ENCODE measurements around the gene TMEM209. TPM values are rescaled to one million over a fixed set of nuclear protein-coding genes. Genes with fewer than 3 reads are reported as not detected.
"Not testable (repeated sequence)": the region's sequence is repeated elsewhere in the genome, so short reads cannot be mapped to it uniquely, and the experiment has no call there.

TMEM209 gene
- total and polyA plus RNA-seq, 12 donors, result 6.0 to 77.1 (median 35.9) TPM

GRCh38 chr7:130127821-130128317 is 77.3 kb downstream of the TMEM209 start:
- Histone ChIP-seq H3K36me3 (replicated peaks in 1 of 2) (peaks cover 0 to 73% of the 10 kb centered on the region in 2 donors), H3K27me3 (no peaks in the 10 kb centered on the region), H3K9me3 (replicated peaks in 1 of 3) (no peaks in the 10 kb centered on the region), H3K4me3 (no peak overlapping the region), H3K4me1 (replicated peaks in 1 of 2) (peaks cover 9 to 13% of the 10 kb centered on the region in 2 donors), H3K27ac (peak overlapping the region in 3 of 5 donors; percentile 1 to 58 (median 15))
- no peak for TF ChIP-seq CTCF (IDR thresholded peaks at IDR 0.05)
- TF ChIP-seq POLR2A (IDR thresholded peaks at IDR 0.05), result no peak
- DNase-seq, result no peak
- WGBS, 4 donors, result 4 to 25% (median 18%) methylated on average over 1 of the region's 1 CpG
- intact Hi-C loops (cut with DNase I), result no loop called here

- Histone ChIP-seq H3K27me3 (no peaks in the 10 kb centered on the region), H3K27ac (peak overlapping the region in 3 of 5 donors; percentile 1 to 58 (median 15)), H3K4me1 (replicated peaks in 1 of 2) (peaks cover 9 to 13% of the 10 kb centered on the region in 2 donors), H3K36me3 (replicated peaks in 1 of 2) (peaks cover 0 to 76% of the 10 kb centered on the region in 2 donors), H3K4me3 (no peak overlapping the region), H3K9me3 (replicated peaks in 1 of 3) (no peaks in the 10 kb centered on the region)
- DNase-seq, result no peak
- TF ChIP-seq POLR2A (IDR thresholded peaks at IDR 0.05) (no peak), CTCF (IDR thresholded peaks at IDR 0.05) (no peak)
- WGBS, 4 donors, result 68 to 80% (median 78%) methylated on average over 2 of the region's 2 CpGs
- intact Hi-C loops (cut with DNase I), result no loop called here
Observed at GRCh38 chr7:130127404-130127803, 77.8 kb downstream of the TMEM209 start.

GRCh38 chr7:130126840-130127239 is 78.4 kb downstream of the TMEM209 start:
- intact Hi-C loops (cut with DNase I); DNase-seq; H3K9me3 ChIP-seq (replicated peaks in 1 of 3); H3K4me3 ChIP-seq; H3K27me3 ChIP-seq: not testable (repeated sequence)
- Histone ChIP-seq H3K27ac (peak overlapping the region in 1 of 5 donors; percentile 15), H3K4me1 (replicated peaks in 1 of 2) (peaks cover 9 to 13% of the 10 kb centered on the region in 2 donors), H3K36me3 (replicated peaks in 1 of 2) (peaks cover 0 to 78% of the 10 kb centered on the region in 2 donors)
- WGBS, 4 donors, result 97 to 100% (median 98%) methylated on average over 3 of the region's 3 CpGs

- Histone ChIP-seq H3K4me3 (no peak overlapping the region), H3K27me3 (no peaks in the 10 kb centered on the region), H3K36me3 (replicated peaks in 1 of 2) (peaks cover 0 to 56% of the 10 kb centered on the region in 2 donors), H3K9me3 (replicated peaks in 1 of 3) (no peaks in the 10 kb centered on the region), H3K27ac (no peak overlapping the region), H3K4me1 (replicated peaks in 1 of 2) (peaks cover 9 to 13% of the 10 kb centered on the region in 2 donors)
- no peak for TF ChIP-seq CTCF (IDR thresholded peaks at IDR 0.05)
- no peak for DNase-seq
- intact Hi-C loops (cut with DNase I), result no loop called here
- 80 to 88% (median 86%) methylated on average over 2 of the region's 2 CpGs for WGBS, 4 donors
Observed at GRCh38 chr7:130124711-130125110, 80.5 kb downstream of the TMEM209 start.

GRCh38 chr7:130123501-130123900 is 81.7 kb downstream of the TMEM209 start:
- Histone ChIP-seq H3K27ac (no peak overlapping the region), H3K36me3 (replicated peaks in 1 of 2) (peaks cover 0 to 47% of the 10 kb centered on the region in 2 donors), H3K9me3 (replicated peaks in 1 of 3) (no peaks in the 10 kb centered on the region), H3K4me3 (no peak overlapping the region), H3K4me1 (replicated peaks in 1 of 2) (peaks cover 9 to 12% of the 10 kb centered on the region in 2 donors), H3K27me3 (no peaks in the 10 kb centered on the region)
- intact Hi-C loops (cut with DNase I), result no loop called here
- TF ChIP-seq POLR2A (IDR thresholded peaks at IDR 0.05) (no peak), CTCF (IDR thresholded peaks at IDR 0.05) (no peak)
- no peak for DNase-seq

All from adrenal gland (tissue), 12 donors.